HCT116 (cell line): ENCODE measurements around the gene RNU2-1. TPM values are rescaled to one million over a fixed set of nuclear protein-coding genes. Genes with fewer than 3 reads are reported as not detected.
"Not testable (repeated sequence)": the region's sequence is repeated elsewhere in the genome, so short reads cannot be mapped to it uniquely, and the experiment has no call there.

Source experiments
- ATAC-seq: fragments of 200-7000 bp; cut with Tn5 transposase; 2 replicates; pipeline ENCODE4 v1.9.1; 2020; ENCODE audit warnings: mild to moderate bottlenecking, moderate library complexity
- Bru-seq: library from RNA; stranded (reverse); fragments of 400-500 nt; gene quantifications from one replicate; lab custom pipeline; 2021; lab: Mats Ljungman, UMichigan
- BruChase-seq, 2 experiments: library from RNA; stranded (reverse); fragments of 400-500 nt; gene quantifications; one replicate each; lab custom pipeline; 2021; lab: Mats Ljungman, UMichigan
- BruUV-seq: library from RNA; stranded (reverse); fragments of 400-500 nt; replicated peaks from 2 replicates; lab custom pipeline; 2021; lab: Mats Ljungman, UMichigan
- CTCF ChIA-PET: fragments of 300-600 bp; sonication (Branson Sonifier 250); formaldehyde crosslinking; loops from one replicate; lab custom pipeline; 2021; ENCODE audit warnings: antibody characterized with exemption; lab: Charles Lee
- POLR2A ChIA-PET: fragments of 300-600, 350-600 bp; sonication (Branson Sonifier 250); formaldehyde crosslinking; loops from one replicate; lab custom pipeline; 2021; ENCODE audit warnings: antibody characterized with exemption; lab: Charles Lee
- RAD21 ChIA-PET, 2 experiments: fragments of 300-600 bp; sonication (Branson Sonifier 250); formaldehyde crosslinking; loops; one replicate each; lab custom pipeline; 2023; ENCODE audit warnings: low total read pairs in 2 of 2; ENCODE audit not compliant: uncharacterized antibody in 2 of 2, unreplicated experiment in 2 of 2, low non-redundant PET in 1 of 2; lab: Charles Lee
- DNase-seq: peaks from one replicate; pipeline ENCODE4 v3.0.0-alpha.2; 2010; ENCODE audit warnings: low read depth, low spot score
- H2AFZ ChIP-seq: fragments of 200-600 bp; shearing (Covaris generic), sonication (generic); 2 replicates; pipeline ENCODE4 v1.6.1; 2017; ENCODE audit warnings: low read depth, mixed run types, mixed read lengths, antibody characterized with exemption, low read length; ENCODE audit not compliant: poor library complexity, severe bottlenecking
- H3K27ac ChIP-seq: 2 replicates; pipeline ENCODE4 v1.5.1; 2012; ENCODE audit warnings: low read depth, low read length
- H3K27me3 ChIP-seq: fragments of 200-600 bp; sonication (generic); 2 replicates; pipeline ENCODE4 v1.6.1; 2016; ENCODE audit warnings: mixed run types, low read length, mixed read lengths; ENCODE audit not compliant: insufficient read depth
- H3K36me3 ChIP-seq, 2 experiments: fragments of 200-500 bp in 1 of 2; fragments of 200-600 bp in 1 of 2; sonication (Bioruptor generic) in 1 of 2; sonication (generic) in 1 of 2; 2 replicates each; pipeline versions ENCODE4 v1.5.1 to v1.6.1; 2014 to 2016; ENCODE audit warnings: low read length in 2 of 2, inconsistent platforms in 1 of 2, mixed read lengths in 1 of 2, mixed run types in 1 of 2; ENCODE audit not compliant: insufficient read depth in 2 of 2, control insufficient read depth in 1 of 2
- H3K4me1 ChIP-seq, 2 experiments: fragments of 200-600 bp in 1 of 2; sonication (generic) in 1 of 2; 2 replicates each; pipeline versions ENCODE4 v1.5.1 to v1.6.1; 2012 to 2017; ENCODE audit warnings: low read length in 2 of 2, inconsistent platforms in 1 of 2, mild to moderate bottlenecking in 1 of 2, mixed read lengths in 1 of 2, mixed run types in 1 of 2, moderate library complexity in 1 of 2; ENCODE audit not compliant: insufficient read depth in 2 of 2, control insufficient read depth in 1 of 2
- H3K4me2 ChIP-seq: fragments of 200-600 bp; sonication (generic); 2 replicates; pipeline ENCODE4 v1.6.1; 2017; ENCODE audit warnings: mixed run types, low read length, mixed read lengths
- H3K4me3 ChIP-seq, 2 experiments: fragments of 200-600 bp in 1 of 2; sonication (generic) in 1 of 2; replicated peaks in 1 of 2; 2 replicates each; pipeline ENCODE4 v1.5.1; 2011 to 2016; ENCODE audit warnings: low read length in 2 of 2, control low read depth in 1 of 2, low read depth in 1 of 2, mild to moderate bottlenecking in 1 of 2, mixed read lengths in 1 of 2, mixed run types in 1 of 2
- H3K79me2 ChIP-seq: fragments of 200-600 bp; sonication (generic); 2 replicates; pipeline ENCODE4 v1.6.1; 2017; ENCODE audit warnings: mild to moderate bottlenecking, mixed run types, low read length, moderate library complexity, mixed read lengths; ENCODE audit not compliant: insufficient read depth
- H3K9ac ChIP-seq: fragments of 200-600 bp; sonication (generic); 2 replicates; pipeline ENCODE4 v1.6.1; 2016; ENCODE audit warnings: low read length, mixed read lengths
- H3K9me2 ChIP-seq: fragments of 200-600 bp; sonication (generic), shearing (Covaris generic); 2 replicates; pipeline ENCODE4 v1.6.1; 2017; ENCODE audit warnings: mixed run types, mild to moderate bottlenecking, moderate library complexity; ENCODE audit not compliant: insufficient read depth
- H3K9me3 ChIP-seq, 2 experiments: fragments of 200-500 bp in 1 of 2; fragments of 200-600 bp in 1 of 2; sonication (Bioruptor generic) in 1 of 2; sonication (generic) in 1 of 2; 2 replicates each; pipeline ENCODE4 v1.6.1; 2014 to 2017; ENCODE audit warnings: low read length in 2 of 2, mixed read lengths in 2 of 2, inconsistent platforms in 1 of 2, low read depth in 1 of 2, mild to moderate bottlenecking in 1 of 2, mixed run types in 1 of 2, moderate library complexity in 1 of 2; ENCODE audit not compliant: control insufficient read depth in 1 of 2, insufficient read depth in 1 of 2
- H4K20me1 ChIP-seq: fragments of 200-600 bp; sonication (generic), shearing (Covaris generic); 2 replicates; pipeline ENCODE4 v1.6.1; 2017; ENCODE audit warnings: mixed run types, mild to moderate bottlenecking, moderate library complexity; ENCODE audit not compliant: insufficient read depth
- intact Hi-C: fragments of 100-400 bp; cut with micrococcal nuclease; formaldehyde crosslinking; loops from 2 replicates; pipeline ENCODE4 v1.10.0; 2022
- long read RNA-seq: library from polyadenylated mRNA; unstranded; transcript quantifications from one replicate; pipeline ENCODE4 v2.0.0, GENCODE V29; 2021; ENCODE audit not compliant: unreplicated experiment
- polyA plus RNA-seq: library from polyadenylated mRNA; unstranded; fragments of >200 nt; gene quantifications from 2 replicates; pipeline ENCODE4 v1.2.1, GENCODE V29; 2012; ENCODE audit warnings: missing spikeins
- total RNA-seq: library from RNA; stranded (reverse); gene quantifications from one replicate; pipeline ENCODE4 v1.2.1, GENCODE V29; 2021; ENCODE audit not compliant: unreplicated experiment

The RNU2-1 gene
- total RNA-seq (5,800 TPM), Bru-seq, nascent RNA (not detected), BruChase-seq, experiment 1, labeled RNA remaining after a 6-hour chase (not detected), BruChase-seq, experiment 2, labeled RNA remaining after a 2-hour chase (not detected)
- polyA plus RNA-seq: not detected in 2 replicates
- long read RNA-seq: 0 reads

DNA sequence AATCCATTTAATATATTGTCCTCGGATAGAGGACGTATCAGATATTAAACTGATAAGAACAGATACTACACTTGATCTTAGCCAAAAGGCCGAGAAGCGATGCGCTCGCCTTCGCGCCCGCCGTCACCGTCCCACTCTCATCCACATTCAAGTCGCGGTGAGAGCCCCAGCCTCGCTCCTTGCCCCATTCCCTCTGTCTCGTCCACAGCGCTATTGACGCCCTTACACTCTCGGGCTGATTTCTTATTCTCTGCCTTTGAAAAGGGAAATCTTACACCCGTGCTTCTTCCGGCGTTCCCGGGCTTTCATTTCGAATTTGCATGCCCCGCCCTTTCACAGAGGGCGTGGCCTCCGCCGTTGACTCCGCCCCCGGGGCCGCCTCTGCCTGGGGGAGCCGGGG is at the start of gene RNU2-1:
Gene RNU2-1, minus strand, starts transcription at position 101 of the 400 bp plus-strand sequence.
- H3K27ac ChIP-seq, POLR2A ChIA-PET, ATAC-seq, CTCF ChIA-PET, H3K9ac ChIP-seq, H3K9me3 ChIP-seq, RAD21 ChIA-PET, H3K4me1 ChIP-seq, H2AFZ ChIP-seq, intact Hi-C loops, H3K79me2 ChIP-seq, BruUV-seq, H3K27me3 ChIP-seq, H3K36me3 ChIP-seq, H3K4me2 ChIP-seq, H3K4me3 ChIP-seq, DNase-seq, H3K9me2 ChIP-seq, H4K20me1 ChIP-seq: not testable (repeated sequence)

DNA sequence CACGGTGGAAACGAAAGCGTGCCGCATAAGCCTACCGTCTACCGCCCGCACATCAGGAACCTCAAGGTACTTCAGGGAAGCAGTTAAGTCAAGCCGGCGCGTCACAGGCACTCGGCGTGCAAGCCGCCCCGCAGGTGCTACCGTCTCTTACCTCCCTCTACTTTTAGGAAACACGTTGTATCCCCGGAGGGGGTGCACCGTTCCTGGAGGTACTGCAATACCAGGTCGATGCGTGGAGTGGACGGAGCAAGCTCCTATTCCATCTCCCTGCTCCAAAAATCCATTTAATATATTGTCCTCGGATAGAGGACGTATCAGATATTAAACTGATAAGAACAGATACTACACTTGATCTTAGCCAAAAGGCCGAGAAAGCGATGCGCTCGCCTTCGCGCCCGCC is 39.1 kb upstream of the RNU2-1 start:
- CTCF ChIA-PET, DNase-seq, H3K9me3 ChIP-seq, H3K27ac ChIP-seq, H3K9ac ChIP-seq, H4K20me1 ChIP-seq, H3K4me3 ChIP-seq, H3K27me3 ChIP-seq, H3K9me2 ChIP-seq, POLR2A ChIA-PET, intact Hi-C loops, H3K4me1 ChIP-seq, H2AFZ ChIP-seq, H3K79me2 ChIP-seq, H3K36me3 ChIP-seq, RAD21 ChIA-PET, H3K4me2 ChIP-seq: not testable (repeated sequence)
- TSS peak; percentile 100 for BruUV-seq
- peak; percentile 84 for ATAC-seq

DNA sequence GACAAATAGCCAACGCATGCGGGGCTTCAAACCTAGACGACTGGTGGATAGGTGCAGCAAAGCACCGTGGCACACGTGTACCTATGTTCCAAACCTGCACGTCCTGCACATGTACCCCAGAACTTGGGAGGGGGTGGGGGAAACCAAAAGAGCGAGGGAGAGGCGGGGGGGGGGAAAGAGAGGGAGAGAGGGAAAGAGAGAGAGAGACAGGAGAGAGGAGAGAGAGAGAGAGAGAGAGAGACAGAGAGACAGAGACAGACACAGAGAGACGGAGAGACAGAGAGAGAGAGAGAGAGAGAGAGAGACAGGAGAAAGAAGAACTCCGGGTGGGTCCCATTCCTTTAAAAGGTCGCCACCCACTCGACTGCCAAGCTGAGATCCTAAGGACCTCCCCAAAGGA is 38.7 kb upstream of the RNU2-1 start:
- H3K9ac ChIP-seq, H3K9me2 ChIP-seq, H3K4me3 ChIP-seq, H3K4me2 ChIP-seq, H3K27me3 ChIP-seq, CTCF ChIA-PET, H3K4me1 ChIP-seq, BruUV-seq, H2AFZ ChIP-seq, DNase-seq, RAD21 ChIA-PET, H3K9me3 ChIP-seq, H3K79me2 ChIP-seq, H3K36me3 ChIP-seq, POLR2A ChIA-PET, H4K20me1 ChIP-seq, H3K27ac ChIP-seq, intact Hi-C loops: not testable (repeated sequence)
- peak; percentile 35 for ATAC-seq

- H3K9me2 ChIP-seq, H3K4me1 ChIP-seq, H3K9me3 ChIP-seq, intact Hi-C loops, POLR2A ChIA-PET, H3K27ac ChIP-seq, DNase-seq, H3K4me2 ChIP-seq, H3K4me3 ChIP-seq, RAD21 ChIA-PET, CTCF ChIA-PET, H4K20me1 ChIP-seq, H2AFZ ChIP-seq, H3K79me2 ChIP-seq, H3K9ac ChIP-seq, BruUV-seq, H3K27me3 ChIP-seq, H3K36me3 ChIP-seq: not testable (repeated sequence)
- ATAC-seq: peak; percentile 84
Measured at GRCh38 chr17:43270552-43271504, 37.1 kb upstream of the RNU2-1 start.
